Measurements from ENCODE around the gene FBXO15.

FBXO15 gene

GRCh38 chr18:74153793-74154192, 6.2 kb upstream of the FBXO15 start:
- H3K36me3 ChIP-seq (ENCODE audit: insufficient read depth, low read length): peaks cover 24% of the 10 kb centered on the region
- no peak overlapping the region for H3K4me3 ChIP-seq (ENCODE audit: low read depth, low read length)
- no peak overlapping the region for H2AFZ ChIP-seq (ENCODE audit: low read length, unreplicated experiment)
- H3K4me1 ChIP-seq (ENCODE audit: control insufficient read depth, insufficient read depth, low read length, unreplicated experiment): peaks cover 19% of the 10 kb centered on the region
- H3K27ac ChIP-seq (ENCODE audit: low read depth, low read length): no peak overlapping the region
- peaks cover 61% of the 10 kb centered on the region for H3K79me2 ChIP-seq (ENCODE audit: control insufficient read depth, insufficient read depth, low read length, unreplicated experiment)
- no peaks in the 10 kb centered on the region for H3K27me3 ChIP-seq (ENCODE audit: insufficient read depth, low read length)

- H3K4me1 ChIP-seq (ENCODE audit: control insufficient read depth, insufficient read depth, low read length, unreplicated experiment): peaks cover 19% of the 10 kb centered on the region
- H3K36me3 ChIP-seq (ENCODE audit: insufficient read depth, low read length): peaks cover 22% of the 10 kb centered on the region
- H3K79me2 ChIP-seq (ENCODE audit: control insufficient read depth, insufficient read depth, low read length, unreplicated experiment): peaks cover 64% of the 10 kb centered on the region
- H3K4me3 ChIP-seq (ENCODE audit: low read depth, low read length): no peak overlapping the region
- H3K27me3 ChIP-seq (ENCODE audit: insufficient read depth, low read length): no peaks in the 10 kb centered on the region
- H3K27ac ChIP-seq (ENCODE audit: low read depth, low read length): no peak overlapping the region
- no peak overlapping the region for H2AFZ ChIP-seq (ENCODE audit: low read length, unreplicated experiment)
These were observed 5.7 kb upstream of the FBXO15 start for GRCh38 chr18:74153377-74153776.

DNA sequence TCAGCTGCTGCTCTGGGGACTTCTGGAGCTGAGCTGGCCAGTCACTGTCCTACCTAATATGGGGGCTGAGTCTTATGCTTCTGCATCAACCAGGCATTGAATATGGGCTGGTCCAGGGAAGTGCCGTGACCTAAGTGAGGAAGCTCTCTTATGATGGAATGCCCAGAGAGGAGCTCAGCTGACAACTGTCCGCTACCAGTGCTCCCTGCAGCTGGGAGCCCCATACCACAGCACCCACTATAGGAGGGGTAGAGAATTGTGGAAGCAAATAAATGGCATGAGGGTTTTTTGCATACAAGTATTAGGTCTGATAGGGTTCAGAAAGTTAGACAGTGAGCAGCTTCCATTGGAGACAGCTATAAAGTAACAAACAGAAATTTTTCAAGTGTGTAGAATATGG, 5.2 kb upstream of the FBXO15 start:
- no peak overlapping the region for H3K27ac ChIP-seq (ENCODE audit: low read depth, low read length)
- no peaks in the 10 kb centered on the region for H3K27me3 ChIP-seq (ENCODE audit: insufficient read depth, low read length)
- H3K4me3 ChIP-seq (ENCODE audit: low read depth, low read length): no peak overlapping the region
- H3K79me2 ChIP-seq (ENCODE audit: control insufficient read depth, insufficient read depth, low read length, unreplicated experiment): peaks cover 64% of the 10 kb centered on the region
- peaks cover 19% of the 10 kb centered on the region for H3K4me1 ChIP-seq (ENCODE audit: control insufficient read depth, insufficient read depth, low read length, unreplicated experiment)
- peaks cover 18% of the 10 kb centered on the region; the same call in 1 of the 2 replicates for H3K36me3 ChIP-seq (ENCODE audit: insufficient read depth, low read length)
- no peak overlapping the region for H2AFZ ChIP-seq (ENCODE audit: low read length, unreplicated experiment)

- Histone ChIP-seq H3K27ac (ENCODE audit: low read depth, low read length) (no peak overlapping the region), H3K79me2 (ENCODE audit: control insufficient read depth, insufficient read depth, low read length, unreplicated experiment) (peaks cover 64% of the 10 kb centered on the region), H2AFZ (ENCODE audit: low read length, unreplicated experiment) (no peak overlapping the region), H3K36me3 (ENCODE audit: insufficient read depth, low read length) (peaks cover 12% of the 10 kb centered on the region; the same call in 1 of the 2 replicates), H3K27me3 (ENCODE audit: insufficient read depth, low read length) (no peaks in the 10 kb centered on the region), H3K4me3 (ENCODE audit: low read depth, low read length) (no peak overlapping the region), H3K4me1 (ENCODE audit: control insufficient read depth, insufficient read depth, low read length, unreplicated experiment) (peaks cover 19% of the 10 kb centered on the region)
These were observed 4.6 kb upstream of the FBXO15 start for GRCh38 chr18:74152270-74152669.

GRCh38 chr18:74149878-74150277, 2.2 kb upstream of the FBXO15 start:
- no peak overlapping the region for H3K27ac ChIP-seq (ENCODE audit: low read depth, low read length)
- H3K4me3 ChIP-seq (ENCODE audit: low read depth, low read length): peak overlapping the region; percentile 97
- peaks cover 4% of the 10 kb centered on the region; the same call in 1 of the 2 replicates for H3K36me3 ChIP-seq (ENCODE audit: insufficient read depth, low read length)

DNA sequence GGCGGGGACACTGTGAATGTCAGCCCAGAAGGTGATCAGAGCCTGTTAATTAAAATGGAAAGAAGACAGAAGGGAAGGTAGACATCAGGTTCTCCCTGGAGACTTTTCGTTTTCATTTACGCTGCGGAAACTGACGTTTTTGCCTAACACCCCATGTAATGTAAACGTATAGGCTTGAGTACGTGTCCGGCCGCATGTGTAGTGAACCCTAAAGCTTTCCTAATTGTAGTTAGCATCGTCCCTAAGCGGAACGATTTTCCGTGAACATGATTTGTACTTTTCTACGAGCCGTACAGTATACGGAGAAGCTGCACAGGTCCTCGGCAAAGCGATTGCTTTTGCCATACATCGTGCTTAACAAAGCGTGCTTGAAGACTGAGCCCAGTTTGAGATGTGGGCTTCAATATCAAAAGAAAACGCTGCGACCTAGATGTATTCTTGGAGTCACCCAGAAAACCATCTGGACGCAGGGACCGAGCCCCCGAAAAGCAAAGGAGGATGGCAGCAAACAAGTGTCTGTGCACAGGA, 973 bp upstream of the FBXO15 start:
- H3K27me3 ChIP-seq (ENCODE audit: insufficient read depth, low read length): no peaks in the 10 kb centered on the region
- H3K4me3 ChIP-seq (ENCODE audit: low read depth, low read length): peak overlapping the region; percentile 97
- H3K36me3 ChIP-seq (ENCODE audit: insufficient read depth, low read length): peaks cover 4% of the 10 kb centered on the region; the same call in 1 of the 2 replicates
- peaks cover 19% of the 10 kb centered on the region for H3K4me1 ChIP-seq (ENCODE audit: control insufficient read depth, insufficient read depth, low read length, unreplicated experiment)
- peak overlapping the region; percentile 89 for H2AFZ ChIP-seq (ENCODE audit: low read length, unreplicated experiment)
- peaks cover 52% of the 10 kb centered on the region for H3K79me2 ChIP-seq (ENCODE audit: control insufficient read depth, insufficient read depth, low read length, unreplicated experiment)
- H3K27ac ChIP-seq (ENCODE audit: low read depth, low read length): peak overlapping the region; percentile 37

More at GRCh38 chr18:74149878-74150277, 2.2 kb upstream of the FBXO15 start:
- no peak overlapping the region for H2AFZ ChIP-seq (ENCODE audit: low read length, unreplicated experiment)
- peaks cover 19% of the 10 kb centered on the region for H3K4me1 ChIP-seq (ENCODE audit: control insufficient read depth, insufficient read depth, low read length, unreplicated experiment)
- peaks cover 60% of the 10 kb centered on the region for H3K79me2 ChIP-seq (ENCODE audit: control insufficient read depth, insufficient read depth, low read length, unreplicated experiment)
- no peaks in the 10 kb centered on the region for H3K27me3 ChIP-seq (ENCODE audit: insufficient read depth, low read length)

DNA sequence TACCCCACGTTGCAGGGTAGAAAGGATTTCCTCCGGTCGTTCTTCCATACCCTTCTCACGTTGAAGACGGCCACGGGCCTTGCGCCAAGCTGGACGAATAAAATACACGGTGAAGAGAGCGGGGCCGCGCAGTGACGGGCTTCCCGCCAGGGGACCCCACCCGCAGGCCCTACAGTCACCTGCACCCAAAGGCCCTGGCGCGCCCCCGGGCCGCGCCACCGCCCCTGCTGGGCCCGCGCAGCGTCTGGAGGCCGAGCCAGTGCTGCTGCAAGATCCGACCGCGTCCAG, 199 bp downstream of the FBXO15 start:
- Histone ChIP-seq H2AFZ (ENCODE audit: low read length, unreplicated experiment) (peak overlapping the region; percentile 88), H3K36me3 (ENCODE audit: insufficient read depth, low read length) (peaks cover 4% of the 10 kb centered on the region; the same call in 1 of the 2 replicates), H3K27ac (ENCODE audit: low read depth, low read length) (no peak overlapping the region), H3K4me1 (ENCODE audit: control insufficient read depth, insufficient read depth, low read length, unreplicated experiment) (peaks cover 16% of the 10 kb centered on the region), H3K27me3 (ENCODE audit: insufficient read depth, low read length) (no peaks in the 10 kb centered on the region), H3K79me2 (ENCODE audit: control insufficient read depth, insufficient read depth, low read length, unreplicated experiment) (peaks cover 40% of the 10 kb centered on the region), H3K4me3 (ENCODE audit: low read depth, low read length) (peak overlapping the region; percentile 97)

DNA sequence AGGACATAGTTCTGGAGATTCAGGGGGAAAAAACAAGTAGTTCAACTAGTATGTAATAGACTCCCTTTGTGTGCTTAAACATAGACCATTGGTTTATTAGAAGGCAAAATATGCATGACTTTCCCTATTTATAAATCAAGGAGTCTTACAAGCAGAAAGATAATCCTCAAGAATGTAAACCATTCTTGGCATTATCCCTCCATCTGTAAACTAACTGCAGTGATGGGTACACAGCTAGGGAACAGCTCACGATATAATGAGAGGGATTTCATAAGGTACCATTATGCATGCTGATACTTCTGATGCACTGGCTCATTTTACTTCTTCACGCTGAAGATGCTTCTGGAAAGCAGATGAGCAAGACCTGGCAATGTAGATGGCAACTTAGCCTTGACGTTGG, 878 bp downstream of the FBXO15 start:
- H3K4me3 ChIP-seq (ENCODE audit: low read depth, low read length): peak overlapping the region; percentile 97
- H3K79me2 ChIP-seq (ENCODE audit: control insufficient read depth, insufficient read depth, low read length, unreplicated experiment): peaks cover 33% of the 10 kb centered on the region
- peak overlapping the region; percentile 88 for H2AFZ ChIP-seq (ENCODE audit: low read length, unreplicated experiment)
- peaks cover 16% of the 10 kb centered on the region for H3K4me1 ChIP-seq (ENCODE audit: control insufficient read depth, insufficient read depth, low read length, unreplicated experiment)
- H3K27ac ChIP-seq (ENCODE audit: low read depth, low read length): no peak overlapping the region
- peaks cover 4% of the 10 kb centered on the region; the same call in 1 of the 2 replicates for H3K36me3 ChIP-seq (ENCODE audit: insufficient read depth, low read length)
- no peaks in the 10 kb centered on the region for H3K27me3 ChIP-seq (ENCODE audit: insufficient read depth, low read length)

DNA sequence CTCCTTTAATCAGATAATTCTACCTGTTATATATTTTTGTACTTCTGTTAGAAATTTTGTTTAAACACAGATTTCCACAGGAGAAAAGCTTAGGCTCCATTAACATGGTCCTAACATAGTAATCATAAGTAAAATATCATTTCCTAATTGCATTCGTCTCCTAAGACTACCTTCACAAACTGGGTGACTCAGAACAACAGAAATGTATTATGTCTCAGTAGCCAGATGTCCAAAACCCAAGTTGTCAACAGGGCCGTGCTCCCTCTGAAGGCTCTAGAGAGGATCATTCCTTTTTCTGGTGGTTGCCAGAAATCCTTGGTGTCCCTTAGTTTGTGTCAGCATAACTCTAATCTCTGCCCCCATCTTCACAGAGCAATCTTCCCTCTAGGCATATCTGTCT, 5.4 kb downstream of the FBXO15 start:
- Histone ChIP-seq H3K36me3 (ENCODE audit: insufficient read depth, low read length) (no peaks in the 10 kb centered on the region), H2AFZ (ENCODE audit: low read length, unreplicated experiment) (no peak overlapping the region), H3K4me1 (ENCODE audit: control insufficient read depth, insufficient read depth, low read length, unreplicated experiment) (peaks cover 14% of the 10 kb centered on the region)

DNA sequence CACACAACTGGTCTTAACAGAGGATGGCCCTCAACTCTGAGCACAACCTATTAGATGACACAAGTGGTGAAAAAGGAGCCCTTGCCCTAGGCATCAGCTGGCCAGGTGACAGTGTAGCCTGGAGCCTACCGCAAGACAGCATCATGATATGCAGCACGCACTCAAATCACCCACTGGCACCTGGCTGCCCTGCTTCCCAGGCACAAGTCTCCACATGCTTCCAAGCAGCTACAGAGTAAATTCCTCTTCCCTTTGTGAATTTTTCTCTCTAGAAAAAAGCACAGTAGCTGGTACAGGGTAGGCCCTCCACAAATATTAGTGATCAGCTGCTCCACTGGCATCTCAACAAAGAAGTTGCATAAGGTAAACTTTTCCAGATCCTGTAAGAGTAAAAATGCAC, 6.0 kb downstream of the FBXO15 start:
- H3K36me3 ChIP-seq (ENCODE audit: insufficient read depth, low read length): no peaks in the 10 kb centered on the region
- peaks cover 14% of the 10 kb centered on the region for H3K4me1 ChIP-seq (ENCODE audit: control insufficient read depth, insufficient read depth, low read length, unreplicated experiment)
- no peak overlapping the region for H2AFZ ChIP-seq (ENCODE audit: low read length, unreplicated experiment)
- no peak overlapping the region for H3K4me3 ChIP-seq (ENCODE audit: low read depth, low read length)
- H3K27ac ChIP-seq (ENCODE audit: low read depth, low read length): no peak overlapping the region
- H3K27me3 ChIP-seq (ENCODE audit: insufficient read depth, low read length): no peaks in the 10 kb centered on the region
- no peaks in the 10 kb centered on the region for H3K79me2 ChIP-seq (ENCODE audit: control insufficient read depth, insufficient read depth, low read length, unreplicated experiment)

More for the DNA sequence above, 5.4 kb downstream of the FBXO15 start:
- Histone ChIP-seq H3K79me2 (ENCODE audit: control insufficient read depth, insufficient read depth, low read length, unreplicated experiment) (no peaks in the 10 kb centered on the region), H3K27me3 (ENCODE audit: insufficient read depth, low read length) (no peaks in the 10 kb centered on the region), H3K4me3 (ENCODE audit: low read depth, low read length) (no peak overlapping the region), H3K27ac (ENCODE audit: low read depth, low read length) (no peak overlapping the region)

DNA sequence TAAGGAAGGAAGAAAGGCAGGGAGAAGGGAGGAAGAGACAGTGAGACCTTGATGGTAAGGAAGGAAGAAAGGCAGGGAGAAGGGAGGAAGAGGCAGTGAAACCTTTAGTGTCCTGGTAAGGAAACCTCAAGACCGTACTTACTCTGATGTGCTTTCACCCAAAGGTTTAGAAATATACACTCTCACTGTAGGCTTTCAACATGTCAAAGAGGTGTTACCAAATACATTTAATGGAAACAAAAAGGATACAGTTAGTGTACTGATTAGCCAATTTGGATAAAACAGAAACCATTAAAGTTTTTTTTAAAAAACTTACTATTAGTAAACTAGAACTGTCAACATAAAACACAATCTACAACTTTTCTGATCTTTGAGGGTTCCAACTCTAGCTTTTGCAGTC, 7.1 kb downstream of the FBXO15 start:
- Histone ChIP-seq H3K4me3 (ENCODE audit: low read depth, low read length) (no peak overlapping the region), H2AFZ (ENCODE audit: low read length, unreplicated experiment) (no peak overlapping the region), H3K79me2 (ENCODE audit: control insufficient read depth, insufficient read depth, low read length, unreplicated experiment) (no peaks in the 10 kb centered on the region), H3K36me3 (ENCODE audit: insufficient read depth, low read length) (no peaks in the 10 kb centered on the region), H3K4me1 (ENCODE audit: control insufficient read depth, insufficient read depth, low read length, unreplicated experiment) (peaks cover 14% of the 10 kb centered on the region), H3K27ac (ENCODE audit: low read depth, low read length) (no peak overlapping the region), H3K27me3 (ENCODE audit: insufficient read depth, low read length) (no peaks in the 10 kb centered on the region)
